ENCODE measurements around the gene CCDC190.

The CCDC190 gene

DNA sequence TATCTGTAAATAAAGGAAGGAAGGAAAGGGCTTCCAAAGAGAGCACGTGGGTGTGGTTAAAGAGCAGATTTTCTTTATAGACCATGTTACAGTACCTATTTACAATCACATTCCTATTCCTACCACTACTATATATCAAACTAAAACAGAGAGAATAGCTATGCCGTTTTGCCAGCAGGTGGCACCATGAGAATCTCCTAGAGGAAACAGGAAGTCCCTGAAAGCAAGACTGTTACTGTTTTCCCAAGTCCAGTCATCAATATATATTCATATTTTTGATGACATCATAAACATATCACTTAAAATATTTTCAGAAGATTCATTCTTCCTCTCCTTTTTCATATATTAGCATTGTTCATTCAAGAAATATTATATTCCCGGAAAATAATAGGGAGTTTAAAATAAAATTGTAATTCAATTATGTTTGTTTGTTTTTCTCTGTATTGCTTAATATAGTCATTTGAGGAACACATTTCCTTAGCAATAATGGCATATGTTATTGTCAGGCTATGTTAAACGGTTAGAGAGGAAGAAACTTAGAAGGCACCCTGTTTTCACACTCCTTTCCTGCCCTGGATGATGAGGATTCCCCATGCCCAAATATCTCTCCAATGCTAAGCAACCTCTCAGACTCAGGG, 6.6 kb downstream of the CCDC190 start:
- 34% methylated on average over 3 of the region's 4 CpGs for WGBS
- H3K27me3 ChIP-seq (ENCODE audit: insufficient read depth, low read length): no peaks in the 10 kb centered on the region
- H3K4me1 ChIP-seq (ENCODE audit: insufficient read depth, low read length): no peaks in the 10 kb centered on the region; the same call in 1 of the 2 replicates
- no peaks in the 10 kb centered on the region for H3K9me3 ChIP-seq (ENCODE audit: insufficient read depth, low read depth, low read length)
- H3K4me3 ChIP-seq (ENCODE audit: low read length): no peak overlapping the region
- H3K9ac ChIP-seq (ENCODE audit: low read depth, low read length): no peak overlapping the region
- H3K36me3 ChIP-seq (ENCODE audit: insufficient read depth, low read length): no peaks in the 10 kb centered on the region
- no peak overlapping the region for H3K27ac ChIP-seq (ENCODE audit: low read depth, low read length)

GRCh38 chr1:162851341-162851740, 9.6 kb downstream of the CCDC190 start:
- Histone ChIP-seq H3K4me3 (ENCODE audit: low read length) (no peak overlapping the region), H3K27ac (ENCODE audit: low read depth, low read length) (no peak overlapping the region), H3K36me3 (ENCODE audit: insufficient read depth, low read length) (no peaks in the 10 kb centered on the region), H3K27me3 (ENCODE audit: insufficient read depth, low read length) (no peaks in the 10 kb centered on the region), H3K9me3 (ENCODE audit: insufficient read depth, low read depth, low read length) (no peaks in the 10 kb centered on the region), H3K4me1 (ENCODE audit: insufficient read depth, low read length) (no peaks in the 10 kb centered on the region), H3K9ac (ENCODE audit: low read depth, low read length) (no peak overlapping the region)
- WGBS: 93% methylated on average over 1 of the region's 1 CpG

DNA sequence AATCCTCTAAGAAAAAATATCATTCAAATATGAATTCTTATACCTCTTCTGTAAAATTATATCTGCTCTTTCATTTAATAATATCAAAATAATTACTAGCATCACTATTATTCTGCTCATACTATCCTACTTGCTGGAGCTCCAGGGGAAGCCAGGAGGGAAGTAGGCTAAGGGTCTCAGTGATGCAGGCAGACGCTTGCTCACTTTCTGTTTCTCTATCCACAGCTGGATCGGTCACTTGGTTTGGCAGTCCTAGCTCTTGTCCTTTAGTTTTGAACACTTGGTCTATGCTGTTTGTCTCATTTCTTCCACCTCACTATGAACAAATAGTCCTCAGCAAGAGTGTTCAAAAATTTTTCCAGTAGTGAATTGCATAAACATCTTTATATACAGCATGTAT, 11.3 kb downstream of the CCDC190 start:
- no peaks in the 10 kb centered on the region for H3K36me3 ChIP-seq (ENCODE audit: insufficient read depth, low read length)
- H3K27ac ChIP-seq (ENCODE audit: low read depth, low read length): no peak overlapping the region
- H3K9me3 ChIP-seq (ENCODE audit: insufficient read depth, low read depth, low read length): no peaks in the 10 kb centered on the region
- H3K4me1 ChIP-seq (ENCODE audit: insufficient read depth, low read length): no peaks in the 10 kb centered on the region
- no peak overlapping the region for H3K4me3 ChIP-seq (ENCODE audit: low read length)
- no peak overlapping the region for H3K9ac ChIP-seq (ENCODE audit: low read depth, low read length)
- no peaks in the 10 kb centered on the region for H3K27me3 ChIP-seq (ENCODE audit: insufficient read depth, low read length)
- WGBS: 98% methylated on average over 2 of the region's 2 CpGs

GRCh38 chr1:162847839-162848453, 13.0 kb downstream of the CCDC190 start:
- Histone ChIP-seq H3K27me3 (ENCODE audit: insufficient read depth, low read length) (no peaks in the 10 kb centered on the region), H3K4me1 (ENCODE audit: insufficient read depth, low read length) (no peaks in the 10 kb centered on the region), H3K9me3 (ENCODE audit: insufficient read depth, low read depth, low read length) (no peaks in the 10 kb centered on the region), H3K27ac (ENCODE audit: low read depth, low read length) (no peak overlapping the region), H3K36me3 (ENCODE audit: insufficient read depth, low read length) (no peaks in the 10 kb centered on the region), H3K4me3 (ENCODE audit: low read length) (no peak overlapping the region), H3K9ac (ENCODE audit: low read depth, low read length) (no peak overlapping the region)
- WGBS: 26% methylated on average over 3 of the region's 3 CpGs

GRCh38 chr1:162846256-162847212, 14.4 kb downstream of the CCDC190 start:
- Histone ChIP-seq H3K27me3 (ENCODE audit: insufficient read depth, low read length) (no peaks in the 10 kb centered on the region), H3K9ac (ENCODE audit: low read depth, low read length) (no peak overlapping the region), H3K36me3 (ENCODE audit: insufficient read depth, low read length) (no peaks in the 10 kb centered on the region), H3K9me3 (ENCODE audit: insufficient read depth, low read depth, low read length) (no peaks in the 10 kb centered on the region), H3K27ac (ENCODE audit: low read depth, low read length) (no peak overlapping the region), H3K4me3 (ENCODE audit: low read length) (no peak overlapping the region), H3K4me1 (ENCODE audit: insufficient read depth, low read length) (no peaks in the 10 kb centered on the region)
- 96% methylated on average over 16 of the region's 16 CpGs for WGBS

DNA sequence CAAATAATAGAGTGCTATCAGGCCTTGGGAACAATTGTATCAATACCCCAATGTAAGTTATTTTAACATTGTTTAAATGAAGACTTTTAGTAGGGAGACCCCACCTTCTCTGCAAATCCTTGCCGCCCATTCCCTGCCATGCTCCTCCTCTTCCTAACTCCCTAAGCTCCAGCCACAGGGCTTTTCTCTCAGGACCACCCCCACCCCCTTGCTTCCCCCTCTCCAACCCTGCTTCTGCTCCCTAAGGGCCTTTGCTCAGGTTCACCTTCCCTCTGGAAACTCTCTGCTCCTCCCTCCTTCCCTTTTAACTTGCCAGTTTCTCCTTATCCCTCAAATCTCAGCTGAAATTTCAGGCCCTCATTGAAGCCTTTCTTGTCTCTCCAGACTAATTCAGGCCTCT, 16.8 kb downstream of the CCDC190 start:
- Histone ChIP-seq H3K27me3 (ENCODE audit: insufficient read depth, low read length) (no peaks in the 10 kb centered on the region), H3K9me3 (ENCODE audit: insufficient read depth, low read depth, low read length) (no peaks in the 10 kb centered on the region), H3K27ac (ENCODE audit: low read depth, low read length) (no peak overlapping the region), H3K4me1 (ENCODE audit: insufficient read depth, low read length) (no peaks in the 10 kb centered on the region), H3K36me3 (ENCODE audit: insufficient read depth, low read length) (no peaks in the 10 kb centered on the region), H3K4me3 (ENCODE audit: low read length) (no peak overlapping the region), H3K9ac (ENCODE audit: low read depth, low read length) (no peak overlapping the region)
- 72% methylated on average over 1 of the region's 1 CpG for WGBS

- Histone ChIP-seq H3K36me3 (ENCODE audit: insufficient read depth, low read length) (no peaks in the 10 kb centered on the region), H3K4me3 (ENCODE audit: low read length) (no peak overlapping the region), H3K27me3 (ENCODE audit: insufficient read depth, low read length) (no peaks in the 10 kb centered on the region), H3K9me3 (ENCODE audit: insufficient read depth, low read depth, low read length) (no peaks in the 10 kb centered on the region), H3K9ac (ENCODE audit: low read depth, low read length) (no peak overlapping the region), H3K27ac (ENCODE audit: low read depth, low read length) (no peak overlapping the region), H3K4me1 (ENCODE audit: insufficient read depth, low read length) (no peaks in the 10 kb centered on the region)
Measured at GRCh38 chr1:162840250-162840839, 20.6 kb downstream of the CCDC190 start.

GRCh38 chr1:162838863-162839262, 22.1 kb downstream of the CCDC190 start:
- WGBS: 78% methylated on average over 4 of the region's 4 CpGs
- H3K27ac ChIP-seq (ENCODE audit: low read depth, low read length): no peak overlapping the region

GRCh38 chr1:162835157-162835899, 25.6 kb downstream of the CCDC190 start:
- Histone ChIP-seq H3K4me1 (ENCODE audit: insufficient read depth, low read length) (peaks cover 11% of the 10 kb centered on the region; the same call in 1 of the 2 replicates), H3K36me3 (ENCODE audit: insufficient read depth, low read length) (no peaks in the 10 kb centered on the region), H3K27ac (ENCODE audit: low read depth, low read length) (no peak overlapping the region), H3K9me3 (ENCODE audit: insufficient read depth, low read depth, low read length) (no peaks in the 10 kb centered on the region), H3K4me3 (ENCODE audit: low read length) (no peak overlapping the region), H3K27me3 (ENCODE audit: insufficient read depth, low read length) (no peaks in the 10 kb centered on the region), H3K9ac (ENCODE audit: low read depth, low read length) (no peak overlapping the region)
- 93% methylated on average over 3 of the region's 3 CpGs for WGBS

More at GRCh38 chr1:162838863-162839262, 22.1 kb downstream of the CCDC190 start:
- Histone ChIP-seq H3K4me3 (ENCODE audit: low read length) (no peak overlapping the region), H3K9ac (ENCODE audit: low read depth, low read length) (no peak overlapping the region), H3K4me1 (ENCODE audit: insufficient read depth, low read length) (no peaks in the 10 kb centered on the region), H3K9me3 (ENCODE audit: insufficient read depth, low read depth, low read length) (no peaks in the 10 kb centered on the region), H3K36me3 (ENCODE audit: insufficient read depth, low read length) (no peaks in the 10 kb centered on the region), H3K27me3 (ENCODE audit: insufficient read depth, low read length) (no peaks in the 10 kb centered on the region)

DNA sequence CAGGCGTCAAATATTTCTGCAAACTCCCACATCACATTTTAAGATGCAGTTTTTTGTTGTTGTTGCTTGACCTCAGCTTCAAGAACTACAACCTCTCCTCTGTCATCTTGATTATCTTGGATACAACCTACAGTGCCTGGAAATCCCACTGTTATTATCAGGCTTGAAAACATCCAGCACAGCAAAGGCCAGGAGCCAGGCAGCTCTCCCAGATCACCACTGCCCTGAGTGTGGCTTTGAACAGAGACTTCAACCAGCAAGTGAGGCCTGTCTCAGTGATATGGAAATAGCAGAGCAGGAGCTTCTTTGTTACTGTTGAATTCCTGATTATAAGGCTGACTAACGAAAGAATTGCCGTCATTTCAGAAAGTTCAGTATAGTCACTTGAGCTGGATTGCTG, 28.5 kb downstream of the CCDC190 start:
- 86% methylated on average over 3 of the region's 3 CpGs for WGBS
- no peaks in the 10 kb centered on the region for H3K27me3 ChIP-seq (ENCODE audit: insufficient read depth, low read length)
- H3K9me3 ChIP-seq (ENCODE audit: insufficient read depth, low read depth, low read length): no peaks in the 10 kb centered on the region
- H3K9ac ChIP-seq (ENCODE audit: low read depth, low read length): no peak overlapping the region
- peaks cover 11% of the 10 kb centered on the region; the same call in 1 of the 2 replicates for H3K4me1 ChIP-seq (ENCODE audit: insufficient read depth, low read length)
- no peaks in the 10 kb centered on the region for H3K36me3 ChIP-seq (ENCODE audit: insufficient read depth, low read length)
- no peak overlapping the region for H3K4me3 ChIP-seq (ENCODE audit: low read length)
- H3K27ac ChIP-seq (ENCODE audit: low read depth, low read length): no peak overlapping the region
